ENCODE results near the gene OR6S1. TPM values are rescaled to one million over a fixed set of nuclear protein-coding genes. Genes with fewer than 3 reads are reported as not detected.

The OR6S1 gene
- total and polyA plus RNA-seq, 8 donors: not detected

GRCh38 chr14:20659813-20660395 is 18.4 kb upstream of the OR6S1 start:
- Histone ChIP-seq H3K36me3 (no peaks in the 10 kb centered on the region), H3K4me1 (peaks cover 6 to 13% of the 10 kb centered on the region in 2 donors), H3K27me3 (peaks cover 28 to 98% of the 10 kb centered on the region in 2 donors), H3K9me3 (no peaks in the 10 kb centered on the region), H3K4me3 (no peak overlapping the region), H3K27ac (no peak overlapping the region)
- intact Hi-C loops (cut with DNase I): no loop called here
- DNase-seq: peak in 1 of 4 donors; percentile 63
- no peak for ATAC-seq
- TF ChIP-seq, protein P1, sequence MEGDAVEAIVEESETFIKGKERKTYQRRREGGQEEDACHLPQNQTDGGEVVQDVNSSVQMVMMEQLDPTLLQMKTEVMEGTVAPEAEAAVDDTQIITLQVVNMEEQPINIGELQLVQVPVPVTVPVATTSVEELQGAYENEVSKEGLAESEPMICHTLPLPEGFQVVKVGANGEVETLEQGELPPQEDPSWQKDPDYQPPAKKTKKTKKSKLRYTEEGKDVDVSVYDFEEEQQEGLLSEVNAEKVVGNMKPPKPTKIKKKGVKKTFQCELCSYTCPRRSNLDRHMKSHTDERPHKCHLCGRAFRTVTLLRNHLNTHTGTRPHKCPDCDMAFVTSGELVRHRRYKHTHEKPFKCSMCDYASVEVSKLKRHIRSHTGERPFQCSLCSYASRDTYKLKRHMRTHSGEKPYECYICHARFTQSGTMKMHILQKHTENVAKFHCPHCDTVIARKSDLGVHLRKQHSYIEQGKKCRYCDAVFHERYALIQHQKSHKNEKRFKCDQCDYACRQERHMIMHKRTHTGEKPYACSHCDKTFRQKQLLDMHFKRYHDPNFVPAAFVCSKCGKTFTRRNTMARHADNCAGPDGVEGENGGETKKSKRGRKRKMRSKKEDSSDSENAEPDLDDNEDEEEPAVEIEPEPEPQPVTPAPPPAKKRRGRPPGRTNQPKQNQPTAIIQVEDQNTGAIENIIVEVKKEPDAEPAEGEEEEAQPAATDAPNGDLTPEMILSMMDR (IDR thresholded peaks at IDR 0.05): no peak

DNA sequence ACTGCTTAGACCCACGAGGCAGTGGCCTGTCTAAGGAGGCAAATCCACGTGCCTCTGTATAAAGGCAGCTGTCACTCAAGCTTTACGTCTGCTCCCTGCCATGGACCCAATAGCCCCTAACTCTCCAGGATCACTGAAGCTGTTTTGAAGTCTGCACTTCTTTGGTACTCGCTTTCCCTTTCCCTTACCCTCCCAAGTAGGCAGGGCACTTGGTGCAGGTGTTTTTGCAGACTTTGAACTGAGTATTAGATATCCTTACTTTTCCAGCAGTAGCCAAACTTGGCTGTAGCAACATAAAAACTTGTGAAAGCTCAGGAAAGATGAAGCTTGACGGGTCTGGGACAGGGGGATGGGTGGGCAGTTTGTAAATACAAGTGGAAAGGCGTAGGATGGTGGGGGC is 17.8 kb upstream of the OR6S1 start:
- intact Hi-C loops (cut with DNase I): no loop called here
- ATAC-seq: no peak
- Histone ChIP-seq H3K4me3 (no peak overlapping the region), H3K36me3 (no peaks in the 10 kb centered on the region), H3K27ac (no peak overlapping the region), H3K4me1 (peaks cover 6 to 13% of the 10 kb centered on the region in 2 donors), H3K9me3 (no peaks in the 10 kb centered on the region), H3K27me3 (peaks cover 28 to 100% of the 10 kb centered on the region in 2 donors)
- no peak for DNase-seq
- TF ChIP-seq, protein P1 (IDR thresholded peaks at IDR 0.05): no peak

DNA sequence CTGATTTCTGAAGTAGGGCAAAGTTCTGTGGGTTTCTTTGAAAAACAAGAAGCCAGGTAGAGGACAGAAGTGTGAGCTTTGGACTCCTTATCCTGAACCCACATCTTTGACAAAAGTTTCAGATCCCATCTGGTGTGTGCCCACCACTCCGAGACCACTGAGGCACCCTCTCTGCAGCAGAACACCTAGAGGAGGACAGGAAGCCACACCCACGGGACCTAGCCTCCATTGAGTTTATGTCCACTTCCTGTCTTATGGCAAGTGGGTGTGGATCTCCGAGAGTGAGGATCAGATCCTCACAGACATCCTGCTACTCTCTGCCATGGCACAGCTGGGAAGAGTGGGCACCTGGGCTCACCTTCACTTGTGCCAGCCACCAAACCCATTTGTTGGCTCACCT is 16.8 kb upstream of the OR6S1 start:
- no peaks in the 10 kb centered on the region for H3K9me3 ChIP-seq
- intact Hi-C loops (cut with DNase I): no loop called here
- peaks cover 0 to 5% of the 10 kb centered on the region in 2 donors for H3K4me1 ChIP-seq
- TF ChIP-seq, protein P1 (IDR thresholded peaks at IDR 0.05): no peak
- ATAC-seq: no peak
- H3K36me3 ChIP-seq: no peaks in the 10 kb centered on the region
- no peak for DNase-seq
- no peak overlapping the region for H3K4me3 ChIP-seq
- no peak overlapping the region for H3K27ac ChIP-seq
- peaks cover 39 to 100% of the 10 kb centered on the region in 2 donors for H3K27me3 ChIP-seq

DNA sequence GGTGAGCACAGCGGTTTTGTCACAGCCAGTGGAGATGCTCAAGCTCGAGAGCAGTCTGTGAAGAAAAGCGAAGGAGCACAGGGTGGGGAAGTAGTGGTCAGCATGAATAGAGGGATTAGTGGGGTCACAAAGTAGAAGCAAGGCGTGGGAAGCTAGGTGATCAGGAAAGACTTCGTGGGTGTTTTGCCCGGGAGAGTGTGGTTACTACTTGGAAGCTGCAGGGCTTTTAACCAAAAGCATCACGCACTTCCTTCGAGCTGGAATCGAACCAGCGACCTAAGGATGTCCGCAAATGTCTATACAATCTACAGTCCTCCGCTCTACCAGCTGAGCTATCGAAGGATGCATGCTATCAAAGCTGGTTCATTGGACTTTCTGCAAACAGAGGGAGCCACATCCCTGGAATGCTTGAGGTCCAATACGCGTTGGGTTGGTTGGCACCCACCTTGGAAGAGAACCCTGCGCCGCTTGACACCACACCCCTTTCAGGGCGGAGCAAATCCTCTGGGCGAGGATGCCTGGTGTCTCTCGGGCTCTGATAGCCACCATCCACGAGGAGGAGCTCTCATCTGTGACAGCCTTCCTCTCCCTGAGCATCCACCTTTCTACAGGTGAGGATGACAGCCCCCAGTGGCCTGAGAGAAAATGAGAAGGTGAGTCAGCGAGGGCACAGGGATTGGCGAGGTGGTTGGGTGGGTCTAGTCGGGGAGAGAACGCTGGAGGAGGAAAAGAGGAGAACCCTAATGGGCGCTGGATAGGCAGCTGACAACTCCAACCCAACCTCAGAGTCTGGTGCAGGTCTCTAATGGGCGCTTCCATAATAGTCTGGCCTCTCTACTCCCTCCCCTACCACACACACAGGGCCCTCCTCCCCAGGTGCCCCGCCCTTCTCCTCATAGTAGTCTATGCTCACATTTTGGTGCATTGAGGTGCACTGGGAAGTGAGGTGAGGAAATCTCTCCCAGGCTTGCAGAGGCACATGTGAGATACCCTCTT is 16.0 kb upstream of the OR6S1 start:
- peaks cover 47 to 100% of the 10 kb centered on the region in 2 donors for H3K27me3 ChIP-seq
- TF ChIP-seq, protein P1 (IDR thresholded peaks at IDR 0.05): no peak
- H3K9me3 ChIP-seq: no peaks in the 10 kb centered on the region
- no peaks in the 10 kb centered on the region for H3K36me3 ChIP-seq
- H3K27ac ChIP-seq: no peak overlapping the region
- no peaks in the 10 kb centered on the region for H3K4me1 ChIP-seq
- ATAC-seq (no peak), DNase-seq (no peak)
- H3K4me3 ChIP-seq: no peak overlapping the region
- intact Hi-C loops (cut with DNase I): no loop called here

- Histone ChIP-seq H3K9me3 (no peaks in the 10 kb centered on the region), H3K27ac (no peak overlapping the region), H3K36me3 (no peaks in the 10 kb centered on the region), H3K4me3 (no peak overlapping the region), H3K4me1 (no peaks in the 10 kb centered on the region), H3K27me3 (peaks cover 59 to 100% of the 10 kb centered on the region in 2 donors)
- intact Hi-C loops (cut with DNase I): no loop called here
- no peak for DNase-seq
- TF ChIP-seq, protein P1 (IDR thresholded peaks at IDR 0.05): no peak
- ATAC-seq: no peak
These were observed 14.8 kb upstream of the OR6S1 start for GRCh38 chr14:20656274-20656673.

Data from left lung (tissue), 10 donors.